Prostate gland (tissue), 2 donors: Measurements from ENCODE around the gene TCAP.

Experiments
- CTCF ChIP-seq, 4 experiments: fragments of 200-600 bp in 2 of 4; fragments of 450-650 bp in 2 of 4; sonication (generic) in 2 of 4; IDR thresholded peaks; 1 replicate in 3 of 4; 2 replicates in 1 of 4; pipeline ENCODE4 v1.5.1; 2016 to 2019; ENCODE audit warnings: antibody characterized with exemption in 4 of 4, mild to moderate bottlenecking in 2 of 4, moderate library complexity in 2 of 4
- POLR2AphosphoS5 ChIP-seq: sonication (generic); formaldehyde crosslinking; IDR thresholded peaks from one replicate; pipeline ENCODE4 v1.6.1; 2017; ENCODE audit warnings: antibody characterized with exemption

GRCh38 chr17:39653316-39653661 is 11.9 kb upstream of the TCAP start:
- TF ChIP-seq POLR2AphosphoS5: no peak
- TF ChIP-seq CTCF (IDR thresholded peaks at IDR 0.05): no peak
